Ovary (tissue), 3 donors: ENCODE measurements around the gene SBK3.

Experiments used
- CTCF ChIP-seq, 3 donors: fragments of 450-650 bp in 2 of 3; fragments of 200-600 bp in 1 of 3; IDR thresholded peaks; one replicate each; pipeline versions ENCODE4 v1.5.1 to v1.8.0; 2016 to 2022; ENCODE audit warnings: antibody characterized with exemption in 3 of 3, mild to moderate bottlenecking in 1 of 3
- EP300 ChIP-seq: sonication (generic); formaldehyde crosslinking; IDR thresholded peaks from one replicate; pipeline ENCODE4 v1.6.1; 2017; ENCODE audit warnings: antibody characterized with exemption
- donor health status: DM: no; HTN: no; CAD: no.

- TF ChIP-seq EP300 (no peak), CTCF (IDR thresholded peaks at IDR 0.05) (no peak)
These were observed 39.5 kb upstream of the SBK3 start for GRCh38 chr19:55584871-55585270.
